Measurements from ENCODE around the gene FFAR1. TPM values are rescaled to one million over a fixed set of nuclear protein-coding genes. Genes with fewer than 3 reads are reported as not detected.

Gene FFAR1
- total RNA-seq, 5 donors from 2014 or later (not counting 1 experiment from before 2014, with no cell fraction given) = 0.21 to 0.35 TPM; not detected in 3

- Histone ChIP-seq H3K4me1 (ENCODE audit: control insufficient read depth in 1 of 2, extremely low read depth in 1 of 2, insufficient read depth in 2 of 2, low read length in 2 of 2) (no peaks in the 10 kb centered on the region), H3K27me3 (replicated peaks in 1 of 2; ENCODE audit: control insufficient read depth in 2 of 2, extremely low read depth in 1 of 2, insufficient read depth in 2 of 2, low read length in 1 of 2) (peaks cover 0 to 2% of the 10 kb centered on the region in 2 experiments), H3K27ac (ENCODE audit: low read length) (no peak overlapping the region), H3K36me3 (ENCODE audit: control insufficient read depth in 2 of 2, extremely low read depth in 1 of 2, insufficient read depth in 1 of 2, low read length in 1 of 2) (no peaks in the 10 kb centered on the region), H3K4me3 (ENCODE audit: control insufficient read depth in 1 of 2, extremely low read depth in 1 of 2, low read length in 1 of 2) (no peak overlapping the region), H3K9me3 (no peaks in the 10 kb centered on the region)
- Mint-ChIP-seq H3K27me3 (peaks cover 5 to 12% of the 10 kb centered on the region in 2 donors), H3K27ac (no peak overlapping the region), H3K4me1 (peaks cover 0 to 3% (median 0%) of the 10 kb centered on the region in 3 donors), H3K36me3 (peaks cover 3% of the 10 kb centered on the region), H3K4me3 (no peak overlapping the region), H3K9me3 (peaks cover 3 to 16% (median 5%) of the 10 kb centered on the region in 3 donors)
- no peak for ATAC-seq (replicated peaks in 1 of 4)
- POLR2A ChIA-PET = no interaction called here
- 71% methylated on average over 1 of the region's 6 CpGs for WGBS (ENCODE audit: insufficient coverage)
- no peak for DNase-seq
- CTCF ChIA-PET = interaction anchor here in 1 of 2 donors (0.7 kb wide), 1 partner anchor 204 kb away, joined by 3 read pairs; the partner anchor contains the start of gene PMIS2
These were observed 34.2 kb downstream of the FFAR1 start for GRCh38 chr19:35381926-35382325.

GRCh38 chr19:35383536-35383935, 35.8 kb downstream of the FFAR1 start:
- CTCF ChIA-PET = interaction anchor here in 1 of 2 donors (0.7 kb wide), 1 partner anchor 489 kb away, joined by 3 read pairs; no protein-coding TSS in a partner anchor
- 87% methylated on average over 2 of the region's 2 CpGs for WGBS (ENCODE audit: insufficient coverage)

GRCh38 chr19:35388277-35389054, 40.8 kb downstream of the FFAR1 start:
- POLR2A ChIA-PET = no interaction called here

More at GRCh38 chr19:35383536-35383935, 35.8 kb downstream of the FFAR1 start:
- Histone ChIP-seq H3K27me3 (replicated peaks in 1 of 2; ENCODE audit: control insufficient read depth in 2 of 2, extremely low read depth in 1 of 2, insufficient read depth in 2 of 2, low read length in 1 of 2) (peaks cover 0 to 5% of the 10 kb centered on the region in 2 experiments), H3K4me3 (ENCODE audit: control insufficient read depth in 1 of 2, extremely low read depth in 1 of 2, low read length in 1 of 2) (no peak overlapping the region), H3K4me1 (ENCODE audit: control insufficient read depth in 1 of 2, extremely low read depth in 1 of 2, insufficient read depth in 2 of 2, low read length in 2 of 2) (no peaks in the 10 kb centered on the region), H3K36me3 (ENCODE audit: control insufficient read depth in 2 of 2, extremely low read depth in 1 of 2, insufficient read depth in 1 of 2, low read length in 1 of 2) (no peaks in the 10 kb centered on the region), H3K9me3 (no peaks in the 10 kb centered on the region), H3K27ac (ENCODE audit: low read length) (no peak overlapping the region)
- DNase-seq (no peak), ATAC-seq (replicated peaks in 1 of 4) (no peak)
- POLR2A ChIA-PET = interaction anchor here in 1 of 2 donors (0.5 to 0.7 kb wide), 2 partner anchors 102 to 123 kb away, joined by 3 to 4 read pairs; no protein-coding TSS in a partner anchor
- Mint-ChIP-seq H3K9me3 (peaks cover 3 to 13% (median 5%) of the 10 kb centered on the region in 3 donors), H3K4me1 (no peaks in the 10 kb centered on the region), H3K27me3 (peaks cover 5 to 12% of the 10 kb centered on the region in 2 donors), H3K36me3 (peaks cover 3% of the 10 kb centered on the region), H3K4me3 (no peak overlapping the region), H3K27ac (no peak overlapping the region)

GRCh38 chr19:35389192-35389861, 41.6 kb downstream of the FFAR1 start:
- Histone ChIP-seq H3K36me3 (ENCODE audit: control insufficient read depth in 2 of 2, extremely low read depth in 1 of 2, insufficient read depth in 1 of 2, low read length in 1 of 2) (no peaks in the 10 kb centered on the region), H3K27me3 (replicated peaks in 1 of 2; ENCODE audit: control insufficient read depth in 2 of 2, extremely low read depth in 1 of 2, insufficient read depth in 2 of 2, low read length in 1 of 2) (peaks cover 0 to 5% of the 10 kb centered on the region in 2 experiments), H3K9me3 (no peaks in the 10 kb centered on the region), H3K4me3 (ENCODE audit: control insufficient read depth in 1 of 2, extremely low read depth in 1 of 2, low read length in 1 of 2) (no peak overlapping the region), H3K4me1 (ENCODE audit: control insufficient read depth in 1 of 2, extremely low read depth in 1 of 2, insufficient read depth in 2 of 2, low read length in 2 of 2) (no peaks in the 10 kb centered on the region), H3K27ac (ENCODE audit: low read length) (no peak overlapping the region)
- peaks cover 2 to 4% of the 10 kb centered on the region in 2 donors for H3K27me3 Mint-ChIP-seq
- peaks cover 3% of the 10 kb centered on the region for H3K36me3 Mint-ChIP-seq
- CTCF ChIA-PET = no interaction called here
- no peak overlapping the region for H3K4me3 Mint-ChIP-seq
- DNase-seq (no peak), ATAC-seq (replicated peaks in 1 of 4) (no peak)
- H3K27ac Mint-ChIP-seq = no peak overlapping the region
- peaks cover 3 to 10% (median 5%) of the 10 kb centered on the region in 3 donors for H3K9me3 Mint-ChIP-seq
- no peaks in the 10 kb centered on the region for H3K4me1 Mint-ChIP-seq
- 61% methylated on average over 4 of the region's 6 CpGs for WGBS (ENCODE audit: insufficient coverage)
- POLR2A ChIA-PET = no interaction called here

More at GRCh38 chr19:35388277-35389054, 40.8 kb downstream of the FFAR1 start:
- H3K4me1 ChIP-seq (ENCODE audit: control insufficient read depth in 1 of 2, extremely low read depth in 1 of 2, insufficient read depth in 2 of 2, low read length in 2 of 2) = no peaks in the 10 kb centered on the region
- H3K4me3 Mint-ChIP-seq = no peak overlapping the region
- H3K4me1 Mint-ChIP-seq = no peaks in the 10 kb centered on the region
- H3K27ac Mint-ChIP-seq = no peak overlapping the region
- CTCF ChIA-PET = no interaction called here
- 86% methylated on average over 4 of the region's 6 CpGs for WGBS (ENCODE audit: insufficient coverage)
- H3K36me3 Mint-ChIP-seq = peaks cover 3% of the 10 kb centered on the region
- H3K27ac ChIP-seq (ENCODE audit: low read length) = no peak overlapping the region
- peaks cover 3 to 10% (median 5%) of the 10 kb centered on the region in 3 donors for H3K9me3 Mint-ChIP-seq
- H3K9me3 ChIP-seq = no peaks in the 10 kb centered on the region
- H3K27me3 Mint-ChIP-seq = peaks cover 2 to 4% of the 10 kb centered on the region in 2 donors
- H3K4me3 ChIP-seq (ENCODE audit: control insufficient read depth in 1 of 2, extremely low read depth in 1 of 2, low read length in 1 of 2) = no peak overlapping the region
- no peaks in the 10 kb centered on the region for H3K36me3 ChIP-seq (ENCODE audit: control insufficient read depth in 2 of 2, extremely low read depth in 1 of 2, insufficient read depth in 1 of 2, low read length in 1 of 2)
- ATAC-seq (replicated peaks in 1 of 4) (no peak), DNase-seq (no peak)
- H3K27me3 ChIP-seq (replicated peaks in 1 of 2; ENCODE audit: control insufficient read depth in 2 of 2, extremely low read depth in 1 of 2, insufficient read depth in 2 of 2, low read length in 1 of 2) = peaks cover 0 to 5% of the 10 kb centered on the region in 2 experiments

GRCh38 chr19:35392742-35393715, 45.3 kb downstream of the FFAR1 start:
- no peak overlapping the region for H3K27ac ChIP-seq (ENCODE audit: low read length)
- Mint-ChIP-seq H3K27me3 (no peaks in the 10 kb centered on the region), H3K4me1 (no peaks in the 10 kb centered on the region), H3K4me3 (no peak overlapping the region), H3K9me3 (no peaks in the 10 kb centered on the region), H3K36me3 (no peaks in the 10 kb centered on the region), H3K27ac (no peak overlapping the region)
- ChIA-PET POLR2A (no interaction called here), CTCF (no interaction called here)
- H3K36me3 ChIP-seq (ENCODE audit: control insufficient read depth in 2 of 2, extremely low read depth in 1 of 2, insufficient read depth in 1 of 2, low read length in 1 of 2) = no peaks in the 10 kb centered on the region
- no peaks in the 10 kb centered on the region for H3K9me3 ChIP-seq
- H3K27me3 ChIP-seq (replicated peaks in 1 of 2; ENCODE audit: control insufficient read depth in 2 of 2, extremely low read depth in 1 of 2, insufficient read depth in 2 of 2, low read length in 1 of 2) = peaks cover 0 to 5% of the 10 kb centered on the region in 2 experiments
- ATAC-seq (replicated peaks in 1 of 4) (no peak), DNase-seq (no peak)
- 53% methylated on average over 5 of the region's 5 CpGs for WGBS (ENCODE audit: insufficient coverage)
- no peak overlapping the region for H3K4me3 ChIP-seq (ENCODE audit: control insufficient read depth in 1 of 2, extremely low read depth in 1 of 2, low read length in 1 of 2)
- no peaks in the 10 kb centered on the region for H3K4me1 ChIP-seq (ENCODE audit: control insufficient read depth in 1 of 2, extremely low read depth in 1 of 2, insufficient read depth in 2 of 2, low read length in 2 of 2)

All from T-cell (primary cell).